Stimulated activated CD4-positive, alpha-beta T cell treated with anti-CD3 and anti-CD28 coated beads, Interleukin-1b, Interleukin-23, amount 100 ng/mL, for 48 hours (primary cell): ENCODE results near the gene SPTLC1.
"Not testable (repeated sequence)": the region's sequence is repeated elsewhere in the genome, so short reads cannot be mapped to it uniquely, and the experiment has no call there.

Source experiments
- DNase-seq: peaks from one replicate; pipeline ENCODE4 v3.0.0-alpha.2; 2020

SPTLC1 gene

GRCh38 chr9:92026206-92027002 is 88.8 kb downstream of the SPTLC1 start:
- DNase-seq = no peak

GRCh38 chr9:92021785-92022541 is 93.2 kb downstream of the SPTLC1 start:
- DNase-seq = not testable (repeated sequence)

GRCh38 chr9:92019658-92020057 is 95.6 kb downstream of the SPTLC1 start:
- no peak for DNase-seq

- DNase-seq = no peak
These were observed 104.3 kb downstream of the SPTLC1 start for GRCh38 chr9:92010705-92011536.

- DNase-seq = not testable (repeated sequence)
These were observed 105.0 kb downstream of the SPTLC1 start for GRCh38 chr9:92010253-92010652.

- DNase-seq = no peak
These were observed 107.2 kb downstream of the SPTLC1 start for GRCh38 chr9:92008041-92008440.

- no peak for DNase-seq
These were observed 111.2 kb downstream of the SPTLC1 start for GRCh38 chr9:92004045-92004392.

- DNase-seq = no peak
These were observed 111.7 kb downstream of the SPTLC1 start for GRCh38 chr9:92003308-92004044.

- not testable (repeated sequence) for DNase-seq
These were observed 113.3 kb downstream of the SPTLC1 start for GRCh38 chr9:92001948-92002347.

GRCh38 chr9:92001244-92001643 is 114.0 kb downstream of the SPTLC1 start:
- DNase-seq = no peak

GRCh38 chr9:91995000-91995655 is 120.1 kb downstream of the SPTLC1 start:
- no peak for DNase-seq

GRCh38 chr9:91994422-91994821 is 120.8 kb downstream of the SPTLC1 start:
- no peak for DNase-seq

GRCh38 chr9:91992461-91993041 is 122.7 kb downstream of the SPTLC1 start:
- no peak for DNase-seq

- no peak for DNase-seq
These were observed 123.4 kb downstream of the SPTLC1 start for GRCh38 chr9:91991721-91992341.

GRCh38 chr9:91986248-91986647 is 129.0 kb downstream of the SPTLC1 start:
- no peak for DNase-seq

GRCh38 chr9:91985692-91986091 is 129.5 kb downstream of the SPTLC1 start:
- no peak for DNase-seq
